Adipocyte (in vitro differentiated cells): Measurements from ENCODE around the gene YLPM1.
A peak's percentile ranks its signal among the peaks of the same experiment; 100 is the strongest.

Experiments
- DNase-seq: peaks from one replicate; pipeline ENCODE4 v3.0.0-alpha.2; 2015; ENCODE audit warnings: low read depth
- H3K27me3 ChIP-seq: replicated peaks from 2 replicates; pipeline ENCODE4 v1.7.0; 2013; ENCODE audit warnings: mild to moderate bottlenecking, low read length, moderate library complexity; ENCODE audit not compliant: control insufficient read depth, insufficient read depth
- H3K36me3 ChIP-seq: 2 replicates; pipeline ENCODE4 v1.7.0; 2013; ENCODE audit warnings: low read length, mild to moderate bottlenecking, moderate library complexity; ENCODE audit not compliant: control insufficient read depth, insufficient read depth, severe bottlenecking
- H3K4me1 ChIP-seq: 2 replicates; pipeline ENCODE4 v1.7.0; 2013; ENCODE audit warnings: mild to moderate bottlenecking, low read length, moderate library complexity; ENCODE audit not compliant: control insufficient read depth, insufficient read depth
- H3K4me3 ChIP-seq: 2 replicates; pipeline ENCODE4 v1.7.0; 2013; ENCODE audit warnings: mild to moderate bottlenecking, low read length, moderate library complexity
- H3K9ac ChIP-seq: 2 replicates; pipeline ENCODE4 v1.7.0; 2013; ENCODE audit warnings: mild to moderate bottlenecking, low read length, moderate library complexity
- H3K9me3 ChIP-seq: 2 replicates; pipeline ENCODE4 v1.7.0; 2013; ENCODE audit warnings: mild to moderate bottlenecking, low read length, moderate library complexity; ENCODE audit not compliant: control insufficient read depth

Gene YLPM1

DNA sequence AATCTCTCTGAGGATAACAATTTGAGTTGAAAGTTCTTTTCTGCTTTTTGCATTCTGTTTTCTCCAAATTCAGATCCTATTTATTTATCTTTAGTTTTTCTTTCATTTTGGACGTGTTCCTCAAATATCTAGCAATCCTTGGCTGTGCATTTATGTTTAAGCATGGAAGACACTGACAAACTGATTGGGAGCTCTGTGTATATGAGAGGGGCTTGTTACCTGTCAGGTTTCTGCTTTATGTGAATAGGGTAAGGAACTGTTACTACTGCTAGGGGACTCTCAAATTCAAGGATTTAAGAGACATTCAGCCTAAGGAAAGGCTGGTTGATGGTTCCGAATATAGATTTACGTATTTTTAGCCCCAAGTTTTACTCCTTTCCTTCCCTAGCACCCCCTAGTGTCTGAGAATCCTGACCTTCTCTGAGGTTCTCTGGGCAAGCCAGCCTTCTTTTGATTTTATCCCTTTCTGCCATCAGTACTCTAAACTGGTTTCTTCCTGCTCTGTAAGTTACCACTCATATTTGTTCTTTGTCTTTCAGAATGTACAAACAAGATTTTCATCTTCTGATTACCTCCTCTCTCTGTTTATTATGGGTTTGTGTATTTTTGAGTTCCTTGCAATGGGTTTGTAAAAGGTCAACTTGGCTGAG is 30.5 kb downstream of the YLPM1 start:
- H3K9me3 ChIP-seq, result peaks cover 7% of the 10 kb centered on the region
- peak overlapping the region; percentile 58 for H3K4me3 ChIP-seq
- DNase-seq, result peak; percentile 27
- H3K27me3 ChIP-seq, result no peaks in the 10 kb centered on the region
- H3K9ac ChIP-seq, result peak overlapping the region; percentile 40
- peaks cover 41% of the 10 kb centered on the region for H3K4me1 ChIP-seq
- H3K36me3 ChIP-seq, result peaks cover 16% of the 10 kb centered on the region

DNA sequence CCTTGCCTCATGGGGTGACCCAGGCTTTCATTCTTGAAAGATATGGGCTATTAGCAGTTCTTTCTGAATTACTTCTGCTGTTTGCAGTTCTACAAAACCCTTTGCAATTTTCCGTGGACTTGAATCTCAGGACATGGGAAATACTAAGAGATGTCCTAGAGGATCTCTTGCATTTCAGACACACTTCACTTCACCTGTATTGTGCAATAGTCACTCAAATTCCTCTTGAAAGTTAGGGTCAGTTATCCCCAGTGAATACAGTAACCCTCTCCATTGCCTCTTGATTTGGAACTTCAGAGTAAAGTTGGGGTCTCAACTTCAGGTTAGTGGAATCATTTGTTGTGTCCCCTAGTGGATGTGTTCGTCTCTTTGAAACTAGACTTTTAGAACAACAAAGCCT is 31.8 kb downstream of the YLPM1 start:
- DNase-seq, result no peak
- Histone ChIP-seq H3K27me3 (no peaks in the 10 kb centered on the region), H3K9ac (no peak overlapping the region), H3K4me1 (peaks cover 41% of the 10 kb centered on the region), H3K9me3 (peaks cover 7% of the 10 kb centered on the region), H3K4me3 (no peak overlapping the region), H3K36me3 (peaks cover 27% of the 10 kb centered on the region)

DNA sequence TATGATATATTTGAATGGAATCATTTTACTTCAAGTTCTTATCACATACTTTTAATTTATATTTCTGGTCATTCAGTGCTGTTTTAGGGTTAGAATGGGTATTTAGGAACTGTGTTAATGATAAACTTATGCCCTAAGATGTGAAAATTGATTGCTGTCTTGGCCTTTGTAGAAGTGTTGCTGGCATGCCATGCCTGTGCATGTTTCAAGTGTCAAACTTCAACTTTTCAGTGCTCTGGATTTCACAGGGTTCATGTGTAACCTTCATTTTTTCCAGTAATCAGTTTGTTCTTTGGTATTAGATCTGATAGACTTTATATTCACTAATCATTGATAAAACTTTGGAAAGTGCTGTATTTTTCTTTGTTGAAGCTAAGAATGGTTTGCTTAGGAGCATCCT is 36.6 kb downstream of the YLPM1 start:
- DNase-seq, result no peak
- no peaks in the 10 kb centered on the region for H3K27me3 ChIP-seq
- H3K36me3 ChIP-seq, result peaks cover 50% of the 10 kb centered on the region
- peaks cover 14% of the 10 kb centered on the region for H3K4me1 ChIP-seq
- no peak overlapping the region for H3K4me3 ChIP-seq
- no peak overlapping the region for H3K9ac ChIP-seq
- no peaks in the 10 kb centered on the region for H3K9me3 ChIP-seq

DNA sequence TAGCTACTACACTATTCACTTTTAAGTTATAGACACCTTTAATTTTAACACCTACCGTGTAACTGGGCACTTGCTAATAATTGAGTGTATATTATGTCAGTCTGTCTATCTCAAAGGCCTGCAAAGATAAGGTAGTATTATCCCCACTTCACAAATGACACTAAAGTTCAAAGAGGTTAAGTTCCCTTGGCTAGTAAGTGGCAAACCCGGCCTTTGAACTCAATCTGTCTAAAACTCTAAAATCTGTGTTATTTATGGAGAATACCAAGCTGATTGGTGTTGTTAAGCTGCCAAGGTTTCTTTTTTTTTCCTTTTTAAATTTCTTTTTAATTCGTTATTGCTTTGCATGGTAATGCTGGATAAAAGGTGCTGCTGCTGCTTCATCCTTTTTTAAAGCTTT is 37.7 kb downstream of the YLPM1 start:
- H3K9me3 ChIP-seq, result no peaks in the 10 kb centered on the region
- H3K4me1 ChIP-seq, result peaks cover 8% of the 10 kb centered on the region
- H3K9ac ChIP-seq, result no peak overlapping the region
- H3K27me3 ChIP-seq, result no peaks in the 10 kb centered on the region
- no peak for DNase-seq
- H3K4me3 ChIP-seq, result no peak overlapping the region
- H3K36me3 ChIP-seq, result peaks cover 57% of the 10 kb centered on the region

DNA sequence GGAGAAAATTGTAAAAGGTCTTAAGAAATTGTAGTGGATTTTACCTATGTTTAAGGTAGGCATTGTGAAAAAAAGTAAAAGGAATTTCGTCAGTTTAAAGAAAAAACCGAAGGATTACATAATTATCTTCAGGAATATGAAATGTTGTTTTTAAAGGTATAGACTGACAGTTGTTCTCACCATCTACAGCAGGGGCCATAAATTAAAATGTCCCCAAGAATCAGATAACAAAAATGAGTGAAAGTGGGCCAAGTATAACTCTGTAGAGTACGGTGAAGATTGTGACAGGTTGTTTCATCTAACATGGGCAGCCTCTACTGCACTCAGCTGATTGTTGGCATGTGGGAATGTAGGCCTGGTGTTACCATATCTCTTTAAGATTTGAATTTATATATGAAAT is 38.3 kb downstream of the YLPM1 start:
- peaks cover 54% of the 10 kb centered on the region for H3K36me3 ChIP-seq
- no peaks in the 10 kb centered on the region for H3K27me3 ChIP-seq
- H3K4me3 ChIP-seq, result no peak overlapping the region
- no peak overlapping the region for H3K9ac ChIP-seq
- no peaks in the 10 kb centered on the region for H3K9me3 ChIP-seq
- no peak for DNase-seq
- H3K4me1 ChIP-seq, result peaks cover 1% of the 10 kb centered on the region

DNA sequence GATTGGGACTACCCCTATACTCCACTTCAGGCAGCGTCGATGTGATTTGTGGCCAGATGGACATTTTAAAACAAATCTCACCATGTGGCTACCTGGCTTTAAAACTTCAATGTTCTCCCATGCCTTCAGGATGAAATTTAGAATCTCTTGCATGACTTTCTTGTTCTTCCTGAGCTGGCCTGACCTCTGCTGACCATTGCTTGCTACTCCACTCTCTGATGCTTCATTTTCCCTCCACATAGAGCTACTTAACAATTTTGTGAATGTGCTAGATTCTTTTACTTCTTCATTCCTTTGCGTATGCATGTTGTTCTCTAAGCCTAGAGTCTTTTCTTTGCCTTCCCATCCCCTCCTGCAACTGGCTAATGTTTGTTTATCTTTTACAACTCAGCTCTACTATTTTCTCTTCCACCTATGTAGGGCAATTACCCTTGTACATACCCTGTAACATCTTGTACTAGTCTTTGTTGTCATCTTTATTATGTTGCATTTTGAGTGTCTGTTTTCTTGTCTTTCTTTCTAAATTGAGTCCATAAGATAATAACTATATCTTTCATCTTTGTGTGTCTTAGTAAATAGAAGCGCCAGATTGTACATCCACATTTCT is 41.2 kb downstream of the YLPM1 start:
- no peaks in the 10 kb centered on the region for H3K9me3 ChIP-seq
- no peaks in the 10 kb centered on the region for H3K4me1 ChIP-seq
- H3K9ac ChIP-seq, result no peak overlapping the region
- H3K36me3 ChIP-seq, result peaks cover 56% of the 10 kb centered on the region
- no peaks in the 10 kb centered on the region for H3K27me3 ChIP-seq
- peak; percentile 75 for DNase-seq
- no peak overlapping the region for H3K4me3 ChIP-seq

DNA sequence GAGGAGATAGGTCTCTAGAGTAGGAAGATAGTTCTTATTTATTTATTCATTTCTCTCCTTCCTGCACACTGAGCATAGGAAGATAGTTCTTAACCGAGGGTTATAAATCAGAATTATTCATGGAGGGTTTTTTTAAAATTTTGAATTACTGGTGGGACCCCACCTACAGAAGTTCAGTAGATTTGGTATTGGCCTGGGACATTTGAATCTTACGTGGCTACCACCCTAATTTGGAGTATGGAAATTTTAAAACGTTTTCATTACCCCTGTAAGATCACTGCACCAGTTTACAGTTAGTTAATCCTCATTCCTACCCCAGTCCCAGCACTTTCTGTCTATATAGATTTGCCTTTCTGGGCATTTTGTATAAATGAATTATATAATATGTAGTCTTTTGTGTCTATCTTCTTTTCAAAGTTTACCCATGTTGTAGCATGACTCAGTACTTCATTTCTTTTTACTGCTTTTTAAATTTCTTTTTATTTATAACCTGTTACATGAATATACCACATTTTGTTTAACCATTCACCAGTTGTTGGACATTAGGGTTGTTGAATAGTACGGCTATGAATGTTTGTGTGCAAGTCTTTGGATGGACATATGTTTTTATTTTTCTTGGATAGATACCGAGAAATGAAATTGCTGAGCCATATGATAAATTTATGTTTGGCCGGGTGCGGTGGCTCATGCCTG is 44.9 kb downstream of the YLPM1 start:
- H3K9ac ChIP-seq, result no peak overlapping the region
- DNase-seq, result no peak
- H3K9me3 ChIP-seq, result no peaks in the 10 kb centered on the region
- H3K36me3 ChIP-seq, result peaks cover 81% of the 10 kb centered on the region
- no peak overlapping the region for H3K4me3 ChIP-seq
- H3K27me3 ChIP-seq, result no peaks in the 10 kb centered on the region
- no peaks in the 10 kb centered on the region for H3K4me1 ChIP-seq

DNA sequence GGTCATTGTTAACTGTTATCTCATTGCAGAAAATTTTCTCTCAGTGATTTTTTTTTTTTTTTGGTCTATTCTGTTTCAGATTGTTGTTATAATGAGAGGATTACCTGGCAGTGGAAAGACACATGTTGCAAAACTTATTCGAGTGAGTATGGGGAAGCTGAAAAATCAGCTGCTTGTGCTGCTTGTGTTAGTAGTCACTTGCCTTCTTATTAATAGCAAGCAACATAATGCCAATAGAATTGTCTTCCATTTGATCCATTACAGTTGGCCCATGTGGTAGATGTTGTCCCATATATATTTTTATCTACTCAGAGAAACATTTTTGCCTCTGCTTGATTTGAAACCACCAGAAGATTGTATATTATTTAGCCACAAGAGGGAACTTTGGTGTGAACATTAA is 53.0 kb downstream of the YLPM1 start:
- Histone ChIP-seq H3K4me3 (no peak overlapping the region), H3K27me3 (no peaks in the 10 kb centered on the region), H3K9ac (no peak overlapping the region), H3K9me3 (no peaks in the 10 kb centered on the region), H3K4me1 (no peaks in the 10 kb centered on the region), H3K36me3 (peaks cover 90% of the 10 kb centered on the region)
- no peak for DNase-seq

DNA sequence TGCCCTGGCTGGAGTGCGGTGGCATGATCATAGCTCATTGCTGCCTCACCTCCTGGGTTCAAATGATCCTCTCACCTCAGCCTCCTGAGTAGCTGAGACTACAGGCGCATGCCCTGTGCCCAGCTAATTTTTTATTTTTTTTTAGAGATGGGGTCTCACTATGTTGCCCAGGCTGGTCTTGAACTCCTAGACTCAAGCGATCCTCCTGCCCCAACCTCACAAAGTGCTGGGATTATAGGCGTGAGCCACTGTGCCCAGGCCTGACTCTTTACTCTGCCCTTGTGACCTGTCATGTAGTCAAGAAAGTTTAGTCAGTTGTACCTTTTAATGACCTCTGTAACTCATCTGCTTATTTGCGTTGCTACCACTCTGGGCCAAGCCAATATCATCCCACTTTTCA is 57.2 kb downstream of the YLPM1 start:
- Histone ChIP-seq H3K9me3 (no peaks in the 10 kb centered on the region), H3K4me1 (no peaks in the 10 kb centered on the region), H3K4me3 (no peak overlapping the region), H3K27me3 (no peaks in the 10 kb centered on the region), H3K9ac (no peak overlapping the region), H3K36me3 (peaks cover 83% of the 10 kb centered on the region)
- no peak for DNase-seq

DNA sequence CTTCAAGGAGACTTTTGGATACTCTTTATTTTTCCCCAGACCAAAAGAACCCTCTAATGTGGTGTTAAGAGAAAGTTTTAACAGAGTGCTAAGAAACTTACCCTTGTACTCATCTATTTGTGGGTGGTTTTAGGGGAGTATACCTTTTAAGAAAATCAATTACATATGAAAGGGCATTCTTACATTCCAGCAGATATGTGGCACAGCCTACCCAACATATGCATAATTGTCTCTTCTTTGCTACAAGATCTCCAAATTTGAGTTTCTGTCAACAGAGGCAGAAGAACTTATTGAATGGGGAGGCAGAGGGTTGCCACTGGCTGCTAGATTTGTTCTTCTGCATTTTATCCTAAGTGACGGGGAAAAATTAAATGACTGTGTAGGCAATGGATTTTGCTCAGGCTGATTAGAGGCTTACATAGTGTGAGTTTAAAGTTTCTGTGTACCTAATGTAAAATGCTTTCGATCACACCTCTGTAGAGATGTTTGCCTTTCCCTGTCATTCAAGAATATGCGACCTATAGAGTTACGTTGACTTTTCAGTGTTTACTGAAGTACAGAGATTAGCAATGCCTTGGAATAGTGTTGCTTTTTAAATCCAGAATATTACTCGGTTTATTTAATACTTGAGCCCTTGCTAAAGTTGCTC is 58.3 kb downstream of the YLPM1 start:
- Histone ChIP-seq H3K4me1 (no peaks in the 10 kb centered on the region), H3K9ac (no peak overlapping the region), H3K4me3 (no peak overlapping the region), H3K9me3 (no peaks in the 10 kb centered on the region), H3K36me3 (peaks cover 72% of the 10 kb centered on the region), H3K27me3 (no peaks in the 10 kb centered on the region)
- no peak for DNase-seq

DNA sequence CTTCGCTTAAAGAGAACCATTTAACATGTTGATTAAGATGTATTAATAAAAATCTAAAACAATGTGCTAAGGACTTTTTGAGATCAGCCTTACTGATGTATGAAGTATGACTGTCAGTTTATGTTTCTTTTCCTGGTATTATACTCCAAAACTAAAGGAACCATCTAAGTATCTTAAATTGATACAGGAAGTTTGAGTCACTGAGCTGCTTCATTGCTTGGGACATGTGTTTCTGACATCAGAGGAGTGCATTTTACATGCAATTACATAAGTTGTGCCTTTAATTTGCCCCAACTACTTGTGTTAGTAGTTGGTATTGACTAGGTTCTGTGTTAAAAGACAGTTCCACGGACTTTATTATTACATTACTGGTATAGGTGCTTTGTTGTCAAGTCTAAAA is 61.9 kb downstream of the YLPM1 start:
- H3K36me3 ChIP-seq, result peaks cover 54% of the 10 kb centered on the region
- no peak overlapping the region for H3K4me3 ChIP-seq
- no peaks in the 10 kb centered on the region for H3K27me3 ChIP-seq
- H3K4me1 ChIP-seq, result no peaks in the 10 kb centered on the region
- DNase-seq, result peak; percentile 67
- no peaks in the 10 kb centered on the region for H3K9me3 ChIP-seq
- H3K9ac ChIP-seq, result no peak overlapping the region
